Right lobe of liver (tissue), 6 donors: Measurements from ENCODE around the gene CPSF2. TPM values are rescaled to one million over a fixed set of nuclear protein-coding genes. Genes with fewer than 3 reads are reported as not detected.

Source experiments
- ATAC-seq, 4 donors: fragments of 200-7000 bp; cut with Tn5 transposase; one replicate each; pipeline ENCODE4 v1.9.1; 2020; ENCODE audit warnings: mild to moderate bottlenecking in 4 of 4, moderate library complexity in 4 of 4
- DNase-seq, 3 donors: peaks; one replicate each; pipeline ENCODE4 v3.0.0-alpha.2; 2020
- H3K27ac ChIP-seq, 3 donors: fragments of 200-600 bp; one replicate each; pipeline ENCODE4 v1.8.0; 2022
- H3K27me3 ChIP-seq, 2 donors: fragments of 200-600 bp; one replicate each; pipeline ENCODE4 v1.8.0; 2022
- H3K36me3 ChIP-seq, 4 donors: fragments of 200-600 bp; sonication (generic) in 1 of 4; one replicate each; pipeline versions ENCODE4 v1.5.1 to v1.8.0; 2017 to 2022; ENCODE audit warnings: control low read depth in 1 of 4
- H3K4me1 ChIP-seq, 4 donors: fragments of 200-600 bp; sonication (generic) in 1 of 4; one replicate each; pipeline versions ENCODE4 v1.5.1 to v1.8.0; 2017 to 2022; ENCODE audit warnings: control low read depth in 1 of 4
- H3K4me3 ChIP-seq, 3 donors: fragments of 200-600 bp; one replicate each; pipeline ENCODE4 v1.8.0; 2022
- H3K9me3 ChIP-seq, 4 donors: fragments of 200-600 bp; sonication (generic) in 1 of 4; one replicate each; pipeline versions ENCODE4 v1.5.1 to v1.8.0; 2017 to 2022; ENCODE audit warnings: control low read depth in 1 of 4
- CTCF ChIP-seq, 4 donors: fragments of 200-600 bp in 3 of 4; fragments of 450-650 bp in 1 of 4; IDR thresholded peaks; one replicate each; pipeline versions ENCODE4 v1.5.1 to v1.8.0; 2016 to 2022; ENCODE audit warnings: antibody characterized with exemption in 4 of 4, mild to moderate bottlenecking in 2 of 4
- POLR2A ChIP-seq: fragments of 450-650 bp; IDR thresholded peaks from one replicate; pipeline ENCODE4 v1.6.1; 2017; ENCODE audit warnings: antibody characterized with exemption, mild to moderate bottlenecking
- WGBS: methylation state at CpG from one replicate; pipeline ENCODE4 v1.1.6; 2018; ENCODE audit warnings: low coverage, low lambda C conversion rate; ENCODE audit not compliant: insufficient coverage; ENCODE audit errors: missing lambda C conversion rate; 5-methylcytosine and 5-hydroxymethylcytosine counted together
- intact Hi-C, 2 donors: fragments of 100-400 bp; cut with DNase I; formaldehyde crosslinking; loops; one replicate each; pipeline versions ENCODE4 v1.11.2 to v1.14.1; 2022
- total RNA-seq, 6 experiments: library from RNA; depleted of rRNA in 2 of 6; stranded (reverse); fragments of >200 nt in 2 of 6; fragmentation: NEBNext Ultra II Directional in 3 of 6; extraction: Animal tissue kit (Norgen Biotek cat#: 25700) in 3 of 6; gene quantifications; one replicate each; pipeline versions ENCODE4 v1.1.0 to v1.2.4, GENCODE V29; 2016 to 2023
- donor health status: DM: no; HTN: yes; CAD: no.
- donor health status: DM: no; HTN: no; CAD: no.
- donor health status: DM: no; HTN: no; CAD: no.
- donor health status: DM: no; HTN: yes; CAD: no.
- donor health status: DM: no; HTN: yes; CAD: no.

The CPSF2 gene
- total RNA-seq, 6 experiments from 2014 or later: 23.4 to 28.2 (median 25.9) TPM

- Histone ChIP-seq H3K27ac (peak overlapping the region; percentile 89 to 93 (median 93)), H3K4me3 (peak overlapping the region; percentile 83 to 93 (median 83)), H3K36me3 (peaks cover 0 to 21% (median 0%) of the 10 kb centered on the region in 4 donors), H3K27me3 (no peaks in the 10 kb centered on the region), H3K9me3 (no peaks in the 10 kb centered on the region), H3K4me1 (peaks cover 0 to 11% (median 5%) of the 10 kb centered on the region in 4 donors)
- TF ChIP-seq POLR2A (no peak), CTCF (IDR thresholded peaks at IDR 0.05) (no peak)
- no peak for DNase-seq
- intact Hi-C loops: no loop called here
- ATAC-seq: peak; percentile 22 to 35 (median 26)
- 0% methylated on average over 19 of the region's 22 CpGs for WGBS
Measured at GRCh38 chr14:92122351-92122677, 545 bp downstream of the CPSF2 start.

- H3K4me1 ChIP-seq: peaks cover 0 to 11% (median 5%) of the 10 kb centered on the region in 4 donors
- TF ChIP-seq CTCF (IDR thresholded peaks at IDR 0.05) (no peak), POLR2A (no peak)
- WGBS: 23% methylated on average over 8 of the region's 9 CpGs
Measured at GRCh38 chr14:92122761-92123160, 992 bp downstream of the CPSF2 start.

GRCh38 chr14:92134456-92134855 is 12.7 kb downstream of the CPSF2 start:
- Histone ChIP-seq H3K9me3 (no peaks in the 10 kb centered on the region), H3K36me3 (peaks cover 0 to 52% (median 11%) of the 10 kb centered on the region in 4 donors), H3K27ac (no peak overlapping the region), H3K4me1 (no peaks in the 10 kb centered on the region), H3K27me3 (no peaks in the 10 kb centered on the region), H3K4me3 (no peak overlapping the region)
- DNase-seq (no peak), ATAC-seq (no peak)
- no peak for TF ChIP-seq POLR2A
- no peak for TF ChIP-seq CTCF (IDR thresholded peaks at IDR 0.05)
- WGBS: 40% methylated on average over 1 of the region's 1 CpG
- intact Hi-C loops: no loop called here

More at GRCh38 chr14:92122761-92123160, 992 bp downstream of the CPSF2 start:
- H3K27ac ChIP-seq: peak overlapping the region in 2 of 3 donors; percentile 93
- no peaks in the 10 kb centered on the region for H3K27me3 ChIP-seq
- no peak for DNase-seq
- H3K4me3 ChIP-seq: peak overlapping the region; percentile 83 to 93 (median 83)
- H3K9me3 ChIP-seq: no peaks in the 10 kb centered on the region
- H3K36me3 ChIP-seq: peaks cover 0 to 16% (median 0%) of the 10 kb centered on the region in 4 donors
- intact Hi-C loops: no loop called here
- no peak for ATAC-seq

- peak; percentile 29 to 42 (median 41) for TF ChIP-seq CTCF (IDR thresholded peaks at IDR 0.05)
- TF ChIP-seq POLR2A: no peak
- no peaks in the 10 kb centered on the region for H3K4me1 ChIP-seq
- ATAC-seq: peak in 1 of 4 donors; percentile 40
- H3K27me3 ChIP-seq: no peaks in the 10 kb centered on the region
- no peak for DNase-seq
- intact Hi-C loops: no loop called here
- no peak overlapping the region for H3K4me3 ChIP-seq
- H3K36me3 ChIP-seq: peaks cover 0 to 52% (median 11%) of the 10 kb centered on the region in 4 donors
- 93% methylated on average over 1 of the region's 1 CpG for WGBS
- no peaks in the 10 kb centered on the region for H3K9me3 ChIP-seq
- no peak overlapping the region for H3K27ac ChIP-seq
Measured at GRCh38 chr14:92135269-92135668, 13.5 kb downstream of the CPSF2 start.

GRCh38 chr14:92143309-92143708 is 21.5 kb downstream of the CPSF2 start:
- TF ChIP-seq POLR2A: no peak
- no peak for TF ChIP-seq CTCF (IDR thresholded peaks at IDR 0.05)
- peaks cover 0 to 69% (median 28%) of the 10 kb centered on the region in 4 donors for H3K36me3 ChIP-seq
- no peak for ATAC-seq

More at GRCh38 chr14:92143309-92143708, 21.5 kb downstream of the CPSF2 start:
- no peak for DNase-seq
- WGBS: 77% methylated on average over 4 of the region's 4 CpGs
- Histone ChIP-seq H3K4me1 (no peaks in the 10 kb centered on the region), H3K27ac (no peak overlapping the region), H3K4me3 (no peak overlapping the region), H3K27me3 (no peaks in the 10 kb centered on the region), H3K9me3 (no peaks in the 10 kb centered on the region)
- intact Hi-C loops: no loop called here
